Measurements from ENCODE around the gene TMLHE.
"Not testable (repeated sequence)": the region's sequence is repeated elsewhere in the genome, so short reads cannot be mapped to it uniquely, and the experiment has no call there.

Gene TMLHE

GRCh38 chrX:155577682-155578081 lies 35.1 kb downstream of the TMLHE start:
- TF ChIP-seq, protein P1, sequence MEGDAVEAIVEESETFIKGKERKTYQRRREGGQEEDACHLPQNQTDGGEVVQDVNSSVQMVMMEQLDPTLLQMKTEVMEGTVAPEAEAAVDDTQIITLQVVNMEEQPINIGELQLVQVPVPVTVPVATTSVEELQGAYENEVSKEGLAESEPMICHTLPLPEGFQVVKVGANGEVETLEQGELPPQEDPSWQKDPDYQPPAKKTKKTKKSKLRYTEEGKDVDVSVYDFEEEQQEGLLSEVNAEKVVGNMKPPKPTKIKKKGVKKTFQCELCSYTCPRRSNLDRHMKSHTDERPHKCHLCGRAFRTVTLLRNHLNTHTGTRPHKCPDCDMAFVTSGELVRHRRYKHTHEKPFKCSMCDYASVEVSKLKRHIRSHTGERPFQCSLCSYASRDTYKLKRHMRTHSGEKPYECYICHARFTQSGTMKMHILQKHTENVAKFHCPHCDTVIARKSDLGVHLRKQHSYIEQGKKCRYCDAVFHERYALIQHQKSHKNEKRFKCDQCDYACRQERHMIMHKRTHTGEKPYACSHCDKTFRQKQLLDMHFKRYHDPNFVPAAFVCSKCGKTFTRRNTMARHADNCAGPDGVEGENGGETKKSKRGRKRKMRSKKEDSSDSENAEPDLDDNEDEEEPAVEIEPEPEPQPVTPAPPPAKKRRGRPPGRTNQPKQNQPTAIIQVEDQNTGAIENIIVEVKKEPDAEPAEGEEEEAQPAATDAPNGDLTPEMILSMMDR (conservative IDR thresholded peaks at IDR 0.05; ENCODE audit: low read length): no peak
- no peak overlapping the region for H3K4me3 ChIP-seq (ENCODE audit: low read length)
- no peak for DNase-seq (ENCODE audit: low read depth)

- DNase-seq (ENCODE audit: low read depth): no peak
- no peak overlapping the region for H3K4me3 ChIP-seq (ENCODE audit: low read length)
- TF ChIP-seq, protein P1 (conservative IDR thresholded peaks at IDR 0.05; ENCODE audit: low read length): no peak
These were observed 49.7 kb downstream of the TMLHE start for GRCh38 chrX:155563099-155563498.

- DNase-seq (ENCODE audit: low read depth): peak; percentile 53
- no peak overlapping the region for H3K4me3 ChIP-seq (ENCODE audit: low read length)
- TF ChIP-seq, protein P1 (conservative IDR thresholded peaks at IDR 0.05; ENCODE audit: low read length): no peak
These were observed 67.9 kb downstream of the TMLHE start for GRCh38 chrX:155544881-155545280.

GRCh38 chrX:155535866-155536265 lies 76.9 kb downstream of the TMLHE start:
- TF ChIP-seq, protein P1 (conservative IDR thresholded peaks at IDR 0.05; ENCODE audit: low read length): no peak
- no peak for DNase-seq (ENCODE audit: low read depth)

GRCh38 chrX:155534800-155535199 lies 78.0 kb downstream of the TMLHE start:
- TF ChIP-seq, protein P1 (conservative IDR thresholded peaks at IDR 0.05; ENCODE audit: low read length): no peak
- DNase-seq (ENCODE audit: low read depth): no peak
- no peak overlapping the region for H3K4me3 ChIP-seq (ENCODE audit: low read length)

More at GRCh38 chrX:155535866-155536265, 76.9 kb downstream of the TMLHE start:
- no peak overlapping the region for H3K4me3 ChIP-seq (ENCODE audit: low read length)

DNA sequence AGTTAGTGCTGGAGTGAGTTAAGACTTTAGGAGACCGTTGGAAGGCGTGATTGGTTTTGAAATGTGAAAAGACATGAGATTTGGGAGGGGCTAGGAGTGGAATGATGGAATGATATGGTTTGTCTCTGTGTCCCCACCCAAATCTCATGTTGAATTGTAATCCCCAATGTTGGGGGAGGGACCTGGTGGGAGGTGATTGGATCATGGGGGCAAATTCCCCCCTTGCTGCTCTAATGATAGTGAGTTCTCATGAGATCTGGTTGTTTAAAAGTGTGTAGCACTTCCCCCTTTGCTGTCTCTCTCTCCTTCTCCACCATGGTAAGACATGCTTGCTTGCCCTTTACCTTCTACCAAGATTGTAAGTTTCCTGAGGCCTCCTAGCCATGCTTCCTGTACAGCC lies 85.7 kb downstream of the TMLHE start:
- DNase-seq (ENCODE audit: low read depth); H3K4me3 ChIP-seq (ENCODE audit: low read length): not testable (repeated sequence)

DNA sequence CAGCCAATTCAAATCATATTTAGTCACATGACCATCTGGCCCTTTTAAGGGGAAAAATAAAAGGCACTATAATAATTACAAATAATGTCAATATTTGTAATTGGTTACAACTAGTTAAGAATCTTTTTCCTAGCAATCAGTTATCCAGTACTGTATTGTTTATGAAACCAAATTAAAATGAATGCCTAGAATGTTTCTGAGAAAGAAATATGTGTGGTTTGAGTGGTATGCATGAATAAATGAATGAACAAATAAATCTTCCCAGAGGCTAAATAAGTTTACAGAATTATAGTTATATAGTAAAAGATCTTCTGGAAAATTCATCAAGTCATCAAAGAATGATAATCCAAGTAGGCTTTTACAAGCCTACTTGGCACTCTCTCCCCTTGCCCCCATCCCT lies 98.5 kb downstream of the TMLHE start:
- DNase-seq (ENCODE audit: low read depth): peak; percentile 4
- H3K4me3 ChIP-seq (ENCODE audit: low read length): no peak overlapping the region
- TF ChIP-seq, protein P1 (conservative IDR thresholded peaks at IDR 0.05; ENCODE audit: low read length): no peak

DNA sequence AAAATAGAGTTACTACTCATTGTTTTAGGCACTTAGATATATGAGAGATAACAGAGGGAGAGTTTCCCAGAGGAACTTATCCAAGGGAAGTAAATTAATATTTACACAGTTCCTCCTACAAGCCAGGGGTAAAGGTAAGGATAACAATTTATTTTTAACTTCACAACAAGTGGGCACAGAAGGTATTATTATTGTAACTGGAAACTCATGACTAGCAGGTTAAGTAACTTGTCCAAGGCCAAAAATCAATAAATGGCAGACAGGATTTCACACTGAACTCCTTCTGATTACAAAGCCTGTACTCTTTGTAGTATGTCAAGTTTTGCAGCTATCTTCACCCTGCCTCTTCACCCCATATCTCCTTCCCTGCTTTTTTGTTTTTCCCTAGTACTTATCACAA lies 107.5 kb downstream of the TMLHE start:
- DNase-seq (ENCODE audit: low read depth): no peak
- TF ChIP-seq, protein P1 (conservative IDR thresholded peaks at IDR 0.05; ENCODE audit: low read length): no peak
- H3K4me3 ChIP-seq (ENCODE audit: low read length): no peak overlapping the region

GRCh38 chrX:155495134-155495533 lies 117.6 kb downstream of the TMLHE start:
- not testable (repeated sequence) for DNase-seq (ENCODE audit: low read depth); H3K4me3 ChIP-seq (ENCODE audit: low read length)

GRCh38 chrX:155491421-155491820 lies 121.3 kb downstream of the TMLHE start:
- not testable (repeated sequence) for DNase-seq (ENCODE audit: low read depth); H3K4me3 ChIP-seq (ENCODE audit: low read length)

DNA sequence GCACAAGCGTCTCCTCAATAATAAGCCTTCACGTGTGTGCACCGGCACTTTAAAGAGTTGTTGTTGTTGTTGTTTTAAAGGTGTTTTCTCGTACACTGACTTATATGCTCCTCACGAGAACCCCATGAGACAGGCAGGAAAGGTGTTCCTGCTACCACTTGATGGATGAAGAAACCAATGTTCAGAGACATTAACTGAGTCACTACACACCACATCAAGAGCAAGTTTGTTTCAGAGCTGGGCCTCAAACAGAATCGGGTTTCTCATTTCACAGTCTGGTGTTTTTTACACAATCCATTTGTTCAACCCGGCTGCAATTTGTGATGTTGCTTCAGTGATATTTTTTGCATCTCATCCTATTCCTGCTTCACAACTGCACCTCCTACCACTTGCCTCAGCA lies 135.6 kb downstream of the TMLHE start:
- not testable (repeated sequence) for DNase-seq (ENCODE audit: low read depth); H3K4me3 ChIP-seq (ENCODE audit: low read length)
